Bronchial epithelial cell (primary cell): Measurements from ENCODE around the gene RNF128. TPM values are rescaled to one million over a fixed set of nuclear protein-coding genes. Genes with fewer than 3 reads are reported as not detected.

Experiments
- total RNA-seq: library from RNA; depleted of rRNA; stranded (reverse); fragments of >200 nt; gene quantifications from 2 replicates; pipeline ENCODE4 v1.2.1, GENCODE V29; 2014

RNF128 gene
- total RNA-seq, 1 donor from 2014 or later, result 32.1 TPM

Other genes with a start within 250 kb of the RNF128 start
- 1.7 and 2.4 TPM in 2 replicates for gene RADX, start 114.7 kb upstream of the RNF128 start, total RNA-seq
- gene TBC1D8B, start 76.0 kb downstream of the RNF128 start, total RNA-seq, result 2.6 and 3.8 TPM in 2 replicates
- gene RIPPLY1, start 176.6 kb downstream of the RNF128 start, total RNA-seq, result 0.13 TPM in 1 of 2 replicates, not detected in the other
- not detected in 2 replicates for gene CLDN2, start 193.7 kb downstream of the RNF128 start, total RNA-seq